NAMALWA (cell line): ENCODE data around the gene ORC3.
"Not testable (repeated sequence)": the region's sequence is repeated elsewhere in the genome, so short reads cannot be mapped to it uniquely, and the experiment has no call there.

Experiments
- DNase-seq: peaks from one replicate; pipeline ENCODE4 v3.0.0-alpha.2; 2015; ENCODE audit warnings: low spot score

Gene ORC3

GRCh38 chr6:87600576-87600975 lies 10.6 kb downstream of the ORC3 start:
- DNase-seq, result no peak

DNA sequence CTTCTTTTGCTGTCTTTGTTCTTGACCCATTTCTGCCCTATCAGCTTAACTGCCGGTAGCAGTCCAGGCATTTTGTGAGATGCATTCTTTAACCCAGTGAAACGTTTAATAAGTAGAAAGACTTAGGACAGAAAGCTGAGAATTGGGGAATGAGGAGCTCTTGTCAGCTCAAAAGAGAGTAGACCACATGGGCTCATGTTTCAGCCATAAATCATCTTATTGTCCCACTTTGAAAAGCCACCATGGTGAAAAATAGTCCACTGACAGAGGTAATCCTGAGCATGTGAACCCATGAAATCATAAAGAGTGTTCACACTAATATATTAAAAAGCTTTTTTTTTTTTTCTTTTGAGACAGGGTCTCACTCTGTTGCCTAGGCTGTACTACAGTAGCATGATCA lies 16.3 kb downstream of the ORC3 start:
- DNase-seq, result no peak

GRCh38 chr6:87608802-87609201 lies 18.9 kb downstream of the ORC3 start:
- no peak for DNase-seq

GRCh38 chr6:87613018-87613417 lies 23.1 kb downstream of the ORC3 start:
- DNase-seq, result not testable (repeated sequence)

- DNase-seq, result no peak
Observed at GRCh38 chr6:87617405-87617804, 27.5 kb downstream of the ORC3 start.

DNA sequence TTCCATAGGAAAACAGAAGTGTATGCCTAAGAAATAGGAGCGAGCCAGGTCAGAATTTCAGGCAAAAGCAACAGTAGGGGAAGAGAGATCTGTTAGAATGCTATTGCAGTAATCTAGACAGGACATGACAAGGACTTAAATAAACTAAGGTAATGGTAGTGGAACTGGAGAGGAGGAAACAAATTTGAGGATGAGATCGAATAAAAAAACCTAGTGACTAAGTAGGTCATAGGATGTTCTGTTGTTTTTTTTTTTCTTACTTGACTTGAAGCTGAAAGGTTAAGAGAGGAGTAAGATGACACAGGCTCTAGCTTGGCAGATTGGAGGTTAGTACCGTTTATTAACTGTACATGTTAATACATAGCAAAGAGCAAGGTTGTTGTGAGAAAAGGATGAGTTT lies 28.6 kb downstream of the ORC3 start:
- no peak for DNase-seq

DNA sequence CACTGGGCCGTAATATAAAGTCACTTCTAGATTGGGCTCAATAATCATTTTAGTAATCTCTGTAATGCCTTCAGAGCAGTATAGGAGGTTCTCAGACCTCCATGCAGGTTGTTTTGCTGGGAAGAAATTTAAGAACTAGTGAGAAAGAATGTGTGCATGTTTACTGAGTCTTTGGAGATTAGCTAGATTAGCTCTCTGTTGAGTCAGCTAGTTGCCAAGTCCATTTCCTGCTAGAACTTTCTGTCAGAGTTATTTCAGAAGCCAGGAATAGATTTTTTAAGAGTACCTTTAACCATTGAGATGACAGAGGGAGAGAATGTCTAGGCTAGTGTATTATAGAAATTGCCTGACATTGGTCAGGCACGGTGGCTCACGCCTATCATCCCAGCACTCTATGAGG lies 33.3 kb downstream of the ORC3 start:
- DNase-seq, result no peak

DNA sequence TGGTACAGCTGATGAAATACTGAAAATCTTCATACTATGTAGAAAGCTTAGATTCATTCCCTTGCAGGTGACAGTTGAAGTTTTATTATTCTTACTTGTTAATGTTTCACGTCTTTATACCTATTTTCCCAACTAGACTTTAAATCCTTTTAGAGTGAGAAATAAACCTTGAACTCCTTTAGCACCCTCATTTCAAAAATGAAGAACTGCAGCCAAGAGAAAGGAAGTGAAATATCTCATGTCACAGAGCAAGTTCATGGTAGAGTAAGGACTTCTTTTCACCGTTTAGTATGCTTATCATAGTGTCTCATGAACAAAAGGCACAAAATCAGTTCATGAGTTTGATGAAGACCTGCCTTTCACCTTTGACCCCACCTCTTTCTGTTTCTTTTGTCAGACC lies 38.5 kb downstream of the ORC3 start:
- no peak for DNase-seq

DNA sequence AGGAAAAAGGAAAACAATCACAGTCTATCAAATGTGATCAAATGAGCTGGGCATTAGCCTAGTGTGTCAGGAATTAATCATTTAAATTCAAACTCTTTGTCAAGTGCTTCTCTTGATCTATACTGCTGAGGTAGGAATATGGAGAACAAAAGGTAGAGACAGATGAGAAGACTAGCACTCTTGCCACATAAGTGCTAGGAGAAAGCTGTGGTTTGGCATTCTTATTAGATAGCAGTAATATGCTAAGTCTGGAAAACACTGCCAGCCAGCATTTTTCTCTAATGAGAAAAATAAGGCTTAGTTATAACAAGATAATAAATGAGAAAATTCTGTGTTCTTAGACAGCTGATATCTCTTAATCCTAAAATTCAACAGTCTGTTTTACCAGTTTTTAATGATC lies 38.9 kb downstream of the ORC3 start:
- no peak for DNase-seq

DNA sequence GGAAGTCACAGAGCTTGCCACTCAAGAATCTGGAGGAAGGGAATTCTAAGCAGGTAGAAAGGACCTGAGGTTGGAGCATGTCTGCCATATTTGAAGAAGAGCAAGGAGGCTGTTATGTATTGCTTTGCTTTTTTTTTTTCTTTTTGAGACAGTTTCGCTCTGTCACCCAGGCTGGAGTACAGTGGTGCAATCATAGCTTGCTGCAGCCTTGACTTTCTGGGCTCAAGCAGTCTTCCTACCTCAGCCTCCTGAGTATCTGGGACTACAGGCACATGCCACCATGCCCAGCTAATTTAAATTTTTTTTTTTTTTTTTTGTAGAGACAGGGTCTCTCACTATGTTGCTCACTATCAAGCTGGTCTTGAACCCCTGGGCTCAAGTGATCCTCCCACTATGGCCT lies 40.8 kb downstream of the ORC3 start:
- DNase-seq, result no peak

- DNase-seq, result no peak
Observed at GRCh38 chr6:87633851-87634250, 43.9 kb downstream of the ORC3 start.

DNA sequence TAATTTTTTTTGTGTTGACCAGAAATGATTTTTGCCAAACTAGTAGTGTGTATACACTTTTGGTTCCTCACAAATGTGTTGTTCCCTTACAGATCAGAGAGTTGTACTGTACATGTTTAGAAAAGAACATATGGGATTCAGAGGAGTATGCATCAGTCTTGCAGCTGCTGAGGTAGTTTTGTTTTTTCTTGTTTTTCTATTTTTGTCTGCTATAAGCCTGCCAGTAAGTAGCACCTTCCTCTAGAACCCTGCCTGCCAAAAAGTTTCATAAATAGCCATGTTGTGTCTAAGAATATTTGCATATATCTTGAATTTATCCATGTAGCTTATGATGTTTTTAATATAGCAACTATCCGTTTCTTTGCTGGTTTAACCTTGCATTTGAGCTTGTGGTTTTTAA lies 46.4 kb downstream of the ORC3 start:
- DNase-seq, result peak; percentile 48

GRCh38 chr6:87637106-87637505 lies 47.2 kb downstream of the ORC3 start:
- no peak for DNase-seq

DNA sequence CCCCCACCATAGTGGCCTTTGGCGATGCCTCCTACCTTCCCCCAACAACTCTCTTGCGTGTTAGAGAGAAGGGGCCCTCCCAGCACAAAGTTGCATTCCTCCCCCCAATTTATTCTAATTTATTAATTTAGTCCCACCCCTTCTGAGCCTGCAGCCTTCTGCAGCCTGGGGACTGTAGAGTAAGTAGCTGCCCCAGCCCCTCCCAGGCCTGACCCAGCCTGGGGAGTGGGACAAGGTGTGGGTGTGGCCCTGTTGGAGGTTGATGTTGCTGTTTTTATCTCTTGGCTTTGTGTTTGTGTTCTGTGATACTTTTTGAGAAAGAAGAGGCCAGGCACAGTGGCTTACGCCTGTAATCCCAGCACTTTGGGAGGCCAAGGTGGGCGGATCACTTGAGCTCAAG lies 49.4 kb downstream of the ORC3 start:
- no peak for DNase-seq

DNA sequence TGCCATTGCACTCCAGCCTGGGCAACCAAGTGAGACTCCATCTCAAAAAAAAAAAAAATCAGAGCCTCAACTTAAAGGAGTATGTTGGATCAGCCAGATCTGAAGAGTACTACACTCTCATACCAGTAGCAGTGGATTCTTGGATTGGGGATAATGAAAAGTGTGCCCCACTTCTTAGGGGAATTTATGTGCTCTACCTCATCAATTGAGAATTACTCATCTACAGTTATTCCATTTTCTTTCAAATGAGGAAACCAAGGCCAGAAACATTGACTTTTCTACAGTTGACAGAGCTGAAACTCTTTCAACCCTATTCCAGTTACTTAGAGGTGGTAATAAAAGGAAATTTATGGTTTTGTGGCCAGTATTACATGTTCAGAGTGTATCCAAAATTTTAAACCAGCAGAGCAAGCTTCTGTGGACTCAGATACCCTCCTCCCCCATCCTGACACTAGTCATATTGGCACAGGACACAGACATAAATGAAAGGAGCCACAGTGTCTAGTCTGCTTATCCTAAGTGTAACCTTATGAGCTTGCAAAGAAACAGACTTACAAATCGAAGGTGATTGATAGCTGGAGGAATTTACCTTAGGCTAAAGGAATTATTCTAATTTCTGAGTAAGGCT lies 51.2 kb downstream of the ORC3 start:
- no peak for DNase-seq

DNA sequence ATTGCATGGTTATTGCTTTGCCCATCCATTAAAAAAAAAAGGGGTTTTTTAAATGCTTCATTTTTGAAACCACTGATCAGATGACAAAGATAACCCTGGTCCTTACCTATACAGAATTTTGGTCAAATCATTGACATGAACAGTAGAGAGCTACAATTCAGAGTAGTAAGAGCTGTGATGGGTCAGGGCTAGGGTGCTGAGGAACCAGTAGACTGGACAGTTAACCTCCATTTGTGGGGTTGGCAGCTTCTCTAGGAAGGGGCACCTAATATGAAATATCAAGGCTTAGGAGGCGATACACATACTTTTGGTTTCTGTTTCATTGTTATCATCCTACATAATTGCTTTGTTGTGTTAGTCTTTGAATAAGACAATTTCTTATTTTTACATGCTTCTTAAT lies 55.1 kb downstream of the ORC3 start:
- DNase-seq, result no peak

GRCh38 chr6:87653074-87653962 lies 63.4 kb downstream of the ORC3 start:
- DNase-seq, result no peak

DNA sequence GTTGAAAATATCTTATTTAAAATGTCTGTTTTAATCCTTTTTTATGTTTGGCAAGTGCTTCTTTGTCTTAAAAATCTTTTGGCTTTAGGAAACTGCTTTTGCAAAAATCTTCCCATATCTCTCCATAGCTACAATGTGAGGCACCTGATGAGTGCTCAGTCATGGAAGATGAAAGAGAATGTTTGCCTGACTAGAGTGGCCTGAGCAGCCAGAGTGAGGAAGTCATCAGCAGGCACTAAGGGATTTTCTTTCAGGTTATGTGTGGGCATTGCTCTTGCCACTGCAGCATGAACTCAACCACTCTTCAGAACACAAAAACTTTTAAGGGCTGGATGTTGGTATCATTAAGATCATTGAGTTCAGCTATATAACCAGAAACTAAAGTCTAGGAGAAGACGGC lies 64.2 kb downstream of the ORC3 start:
- DNase-seq, result no peak

DNA sequence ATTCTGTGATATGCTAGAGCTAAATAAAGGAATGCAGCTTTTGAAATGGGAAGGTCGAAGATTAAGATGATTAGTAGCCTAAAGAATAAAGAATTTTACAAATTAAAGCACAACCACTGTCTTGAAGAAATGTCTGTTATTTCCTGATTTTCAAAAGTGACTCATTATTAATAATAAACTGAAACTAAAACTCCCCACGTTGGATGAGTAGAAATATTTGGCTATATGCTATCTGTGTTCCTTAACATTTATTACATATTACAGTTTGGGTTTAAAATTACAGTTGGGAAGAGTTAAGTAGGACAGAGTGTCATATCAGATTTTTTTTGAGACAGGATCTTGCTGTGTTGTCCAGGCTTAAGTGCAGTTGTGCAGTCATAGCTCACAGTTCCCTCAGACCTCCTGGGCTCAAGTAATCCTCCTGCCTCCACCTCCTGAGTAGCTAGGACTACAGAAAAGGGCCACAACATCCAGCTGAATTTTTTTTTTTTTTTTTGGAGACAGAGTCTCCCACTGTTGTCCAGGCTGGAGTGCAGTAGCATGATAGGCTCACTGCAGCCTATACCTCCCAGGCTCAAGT lies 65.0 kb downstream of the ORC3 start:
- no peak for DNase-seq

- DNase-seq, result no peak
Observed at GRCh38 chr6:87655824-87656223, 65.9 kb downstream of the ORC3 start.

DNA sequence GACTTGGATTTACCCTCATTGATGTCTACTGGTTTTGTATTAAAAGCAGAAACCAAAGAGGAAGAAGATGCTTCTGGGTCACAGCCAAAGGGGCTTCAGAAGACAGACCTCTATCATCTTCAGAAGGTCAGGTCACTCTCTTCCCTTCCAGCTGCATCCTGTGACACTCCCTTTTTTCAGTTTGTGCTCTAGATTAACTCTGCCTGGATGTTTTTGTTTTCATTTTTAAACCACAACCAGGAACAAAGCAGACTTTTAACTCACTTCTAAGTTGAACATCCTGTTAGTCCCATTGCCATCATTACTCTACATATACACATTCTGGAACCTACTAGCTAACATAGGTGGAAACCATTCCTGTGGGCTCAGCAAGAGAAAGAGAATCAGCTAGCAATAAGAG lies 66.9 kb downstream of the ORC3 start:
- DNase-seq, result peak; percentile 45

DNA sequence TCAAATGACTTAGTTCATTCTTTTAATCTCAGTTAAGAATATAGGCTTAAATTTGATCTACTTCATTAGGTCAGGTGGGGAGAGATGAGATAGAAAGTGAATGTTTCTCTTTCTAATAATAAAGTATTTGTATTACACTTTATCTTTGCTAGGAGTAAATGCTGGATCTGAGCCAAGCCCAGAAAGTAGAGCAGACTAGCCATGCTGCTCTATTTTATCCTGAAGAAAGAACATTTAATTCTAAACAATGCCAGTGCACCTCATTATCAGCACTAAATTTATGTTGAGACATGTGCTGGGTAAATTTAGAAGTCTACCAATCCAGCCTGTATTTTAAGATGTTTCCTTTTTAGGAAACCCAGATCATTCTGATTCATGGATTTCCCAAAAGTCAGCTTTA lies 68.6 kb downstream of the ORC3 start:
- DNase-seq, result no peak

DNA sequence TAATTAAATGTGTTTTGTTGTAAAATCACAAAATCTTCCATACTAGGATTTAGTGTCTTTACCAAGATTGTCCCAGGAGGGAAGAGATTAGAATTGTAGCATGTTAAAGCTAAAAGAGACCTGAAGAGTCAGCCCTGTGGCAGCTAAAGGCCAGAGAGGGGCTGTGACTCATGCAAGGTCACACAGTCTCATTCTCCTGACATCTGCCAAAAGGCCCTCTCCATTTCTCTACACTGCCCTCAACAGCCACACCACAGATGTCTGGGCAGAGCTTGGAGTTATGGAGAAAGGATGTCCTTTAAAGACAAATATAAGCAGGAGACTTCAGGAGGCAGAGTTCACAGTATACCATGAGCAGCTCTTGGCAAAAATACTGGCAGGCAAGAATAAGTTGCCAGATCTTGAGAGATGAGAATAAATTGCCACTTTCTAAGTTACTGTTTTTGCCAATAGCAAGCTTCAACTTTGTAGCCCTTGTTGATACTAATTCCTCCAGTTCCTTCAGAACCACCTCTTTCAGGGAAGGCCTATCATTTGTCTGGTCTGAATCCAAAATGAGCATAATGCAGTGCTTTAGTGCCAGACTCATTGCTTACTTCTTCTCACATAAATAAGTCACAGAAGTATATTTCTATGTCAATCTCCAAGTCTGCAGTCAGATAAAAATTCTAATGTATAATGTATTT lies 70.4 kb downstream of the ORC3 start:
- DNase-seq, result no peak
